Measurements from ENCODE around the gene SUCLG2. TPM values are rescaled to one million over a fixed set of nuclear protein-coding genes. Genes with fewer than 3 reads are reported as not detected.

SUCLG2 gene
- total RNA-seq, 1 donor from 2014 or later = 63.6 TPM

GRCh38 chr3:67578416-67578815, 76.0 kb downstream of the SUCLG2 start:
- peaks cover 6% of the 10 kb centered on the region for H3K36me3 Mint-ChIP-seq
- no peak for TF ChIP-seq EZH2 (IDR thresholded peaks at IDR 0.05)
- TF ChIP-seq EZH2phosphoT487 (IDR thresholded peaks at IDR 0.05) = no peak
- no peak for TF ChIP-seq CTCF (IDR thresholded peaks at IDR 0.05)
- Histone ChIP-seq H3K4me3 (no peak overlapping the region), H3K27ac (no peak overlapping the region), H4K20me1 (ENCODE audit: low read depth) (peaks cover 4% of the 10 kb centered on the region), H3K79me2 (ENCODE audit: low read depth) (no peaks in the 10 kb centered on the region), H2AFZ (replicated peaks) (no peak overlapping the region), H3K9me3 (ENCODE audit: low read depth) (no peaks in the 10 kb centered on the region), H3K9ac (no peak overlapping the region), H3K27me3 (no peaks in the 10 kb centered on the region), H3K4me1 (peaks cover 8% of the 10 kb centered on the region), H3F3A (ENCODE audit: low read depth) (no peaks in the 10 kb centered on the region), H3K36me3 (peaks cover 3% of the 10 kb centered on the region), H3K4me2 (no peak overlapping the region)
- no peak overlapping the region for H3K4me3 Mint-ChIP-seq
- H3K4me1 Mint-ChIP-seq = peaks cover 14% of the 10 kb centered on the region
- DNase-seq (ENCODE audit: low spot score) = peak; percentile 16
- no peaks in the 10 kb centered on the region for H3K27me3 Mint-ChIP-seq (ENCODE audit: insufficient read depth, low read depth)
- H3K27ac Mint-ChIP-seq = peak overlapping the region; percentile 82
- no peaks in the 10 kb centered on the region for H3K9me3 Mint-ChIP-seq

- no peak overlapping the region for H3K4me3 Mint-ChIP-seq
- H3K9me3 Mint-ChIP-seq = peaks cover 4% of the 10 kb centered on the region
- TF ChIP-seq EZH2 (IDR thresholded peaks at IDR 0.05) (no peak), EZH2phosphoT487 (IDR thresholded peaks at IDR 0.05) (no peak), CTCF (IDR thresholded peaks at IDR 0.05) (no peak)
Measured at GRCh38 chr3:67576441-67576840, 78.0 kb downstream of the SUCLG2 start.

GRCh38 chr3:67569324-67569723, 85.1 kb downstream of the SUCLG2 start:
- peaks cover 27% of the 10 kb centered on the region for H3K36me3 Mint-ChIP-seq
- TF ChIP-seq EZH2 (IDR thresholded peaks at IDR 0.05) (no peak), CTCF (IDR thresholded peaks at IDR 0.05) (no peak), EZH2phosphoT487 (IDR thresholded peaks at IDR 0.05) (no peak)
- H4K20me1 ChIP-seq (ENCODE audit: low read depth) = no peaks in the 10 kb centered on the region
- H2AFZ ChIP-seq (replicated peaks) = no peak overlapping the region
- no peak for DNase-seq (ENCODE audit: low spot score)
- no peak overlapping the region for H3K27ac Mint-ChIP-seq
- H3K4me3 ChIP-seq = no peak overlapping the region
- no peaks in the 10 kb centered on the region for H3K27me3 Mint-ChIP-seq (ENCODE audit: insufficient read depth, low read depth)
- no peak overlapping the region for H3K4me2 ChIP-seq
- H3K79me2 ChIP-seq (ENCODE audit: low read depth) = no peaks in the 10 kb centered on the region
- no peaks in the 10 kb centered on the region for H3F3A ChIP-seq (ENCODE audit: low read depth)
- no peaks in the 10 kb centered on the region for H3K27me3 ChIP-seq
- peaks cover 17% of the 10 kb centered on the region for H3K9me3 Mint-ChIP-seq
- no peaks in the 10 kb centered on the region for H3K36me3 ChIP-seq
- no peaks in the 10 kb centered on the region for H3K4me1 Mint-ChIP-seq
- H3K9me3 ChIP-seq (ENCODE audit: low read depth) = no peaks in the 10 kb centered on the region
- H3K27ac ChIP-seq = no peak overlapping the region
- H3K9ac ChIP-seq = no peak overlapping the region
- H3K4me1 ChIP-seq = no peaks in the 10 kb centered on the region
- no peak overlapping the region for H3K4me3 Mint-ChIP-seq

More at GRCh38 chr3:67576441-67576840, 78.0 kb downstream of the SUCLG2 start:
- H4K20me1 ChIP-seq (ENCODE audit: low read depth) = peaks cover 4% of the 10 kb centered on the region
- H3K79me2 ChIP-seq (ENCODE audit: low read depth) = no peaks in the 10 kb centered on the region
- peaks cover 3% of the 10 kb centered on the region for H3K36me3 ChIP-seq
- H3K27me3 ChIP-seq = no peaks in the 10 kb centered on the region
- no peak for DNase-seq (ENCODE audit: low spot score)
- H3K9ac ChIP-seq = no peak overlapping the region
- H2AFZ ChIP-seq (replicated peaks) = no peak overlapping the region
- H3K9me3 ChIP-seq (ENCODE audit: low read depth) = no peaks in the 10 kb centered on the region
- no peak overlapping the region for H3K4me2 ChIP-seq
- H3K4me1 ChIP-seq = peaks cover 8% of the 10 kb centered on the region
- no peak overlapping the region for H3K27ac Mint-ChIP-seq
- H3K4me3 ChIP-seq = no peak overlapping the region
- no peaks in the 10 kb centered on the region for H3K27me3 Mint-ChIP-seq (ENCODE audit: insufficient read depth, low read depth)
- H3F3A ChIP-seq (ENCODE audit: low read depth) = no peaks in the 10 kb centered on the region
- peaks cover 14% of the 10 kb centered on the region for H3K36me3 Mint-ChIP-seq
- peaks cover 8% of the 10 kb centered on the region for H3K4me1 Mint-ChIP-seq
- no peak overlapping the region for H3K27ac ChIP-seq
